ENCODE results near the gene TCF7. TPM values are rescaled to one million over a fixed set of nuclear protein-coding genes. Genes with fewer than 3 reads are reported as not detected.

Gene TCF7
- total and polyA plus RNA-seq, 2 of the 13 experiments (the other 11 are each of a cell fraction or from before 2014, with no cell fraction given): 6.3 to 6.8 TPM

- TF ChIP-seq CHD4 (IDR thresholded peaks at IDR 0.05; ENCODE audit: borderline replicate concordance, low read length): no peak
- TF ChIP-seq ZNF841 (CRISPR knock-in tag; IDR thresholded peaks at IDR 0.05; ENCODE audit: borderline replicate concordance): no peak
- TF ChIP-seq NR2C2 (CRISPR knock-in tag; IDR thresholded peaks at IDR 0.05; ENCODE audit: borderline replicate concordance): peak; percentile 28; the same call in 1 of the 2 replicates
- TF ChIP-seq ZBTB39 (CRISPR knock-in tag; IDR thresholded peaks at IDR 0.05): no peak
- 0 out of 2 replicates have a peak, but pooled peaks have one; percentile 29 for TF ChIP-seq THAP9 (CRISPR knock-in tag; IDR thresholded peaks at IDR 0.05; ENCODE audit: borderline replicate concordance)
- TF ChIP-seq FOSL2 (CRISPR knock-in tag; IDR thresholded peaks at IDR 0.05): no peak
- TF ChIP-seq CAMTA2 (CRISPR knock-in tag; IDR thresholded peaks at IDR 0.05; ENCODE audit: borderline replicate concordance): no peak
- no peak for TF ChIP-seq WIZ (CRISPR knock-in tag; IDR thresholded peaks at IDR 0.05)
- TF ChIP-seq ZNF460 (CRISPR knock-in tag; IDR thresholded peaks at IDR 0.05; ENCODE audit: borderline replicate concordance): no peak
- TF ChIP-seq MLXIP (CRISPR knock-in tag; IDR thresholded peaks at IDR 0.05; ENCODE audit: borderline replicate concordance): no peak
- no peak for TF ChIP-seq FOXJ3 (CRISPR knock-in tag; IDR thresholded peaks at IDR 0.05; ENCODE audit: borderline replicate concordance)
- TF ChIP-seq NONO (IDR thresholded peaks at IDR 0.05): no peak
- TF ChIP-seq NONO (CRISPR knock-in tag; conservative IDR thresholded peaks at IDR 0.05): 0 out of 2 replicates have a peak, but pooled peaks have one; percentile 27
- no peak for TF ChIP-seq ZNF280D (CRISPR knock-in tag; IDR thresholded peaks at IDR 0.05)
- TF ChIP-seq LCORL (IDR thresholded peaks at IDR 0.05): no peak
- TF ChIP-seq LCORL (CRISPR knock-in tag; IDR thresholded peaks at IDR 0.05): no peak
- no peak for TF ChIP-seq ZNF780A (CRISPR knock-in tag; IDR thresholded peaks at IDR 0.05)
Observed at GRCh38 chr5:134184155-134185135, 70.0 kb downstream of the TCF7 start (continued).

All from HepG2 (cell line).